Mucosa of rectum (tissue), 2 donors: ENCODE data around the gene CYTH2.
"Not testable (repeated sequence)": the region's sequence is repeated elsewhere in the genome, so short reads cannot be mapped to it uniquely, and the experiment has no call there.

Experiments
- H3K27ac ChIP-seq, 2 donors: one replicate each; pipeline ENCODE4 v1.7.0; 2013; ENCODE audit warnings: inconsistent platforms in 2 of 2, low read depth in 2 of 2, low read length in 2 of 2
- H3K27me3 ChIP-seq, 2 donors: one replicate each; pipeline ENCODE4 v1.7.0; 2013; ENCODE audit warnings: low read length in 2 of 2; ENCODE audit not compliant: control insufficient read depth in 2 of 2, insufficient read depth in 2 of 2
- H3K36me3 ChIP-seq, 2 donors: one replicate each; pipeline ENCODE4 v1.7.0; 2013; ENCODE audit warnings: low read length in 2 of 2; ENCODE audit not compliant: control insufficient read depth in 2 of 2, insufficient read depth in 2 of 2
- H3K4me1 ChIP-seq, 2 donors: one replicate each; pipeline ENCODE4 v1.7.0; 2013; ENCODE audit warnings: low read length in 2 of 2, mild to moderate bottlenecking in 1 of 2; ENCODE audit not compliant: control insufficient read depth in 2 of 2, insufficient read depth in 2 of 2
- H3K4me3 ChIP-seq, 2 donors: one replicate each; pipeline ENCODE4 v1.7.0; 2013; ENCODE audit warnings: low read length in 2 of 2
- H3K9ac ChIP-seq, 2 donors: one replicate each; pipeline ENCODE4 v1.7.0; 2013; ENCODE audit warnings: low read length in 2 of 2, low read depth in 1 of 2, mild to moderate bottlenecking in 1 of 2
- H3K9me3 ChIP-seq, 2 donors: one replicate each; pipeline ENCODE4 v1.7.0; 2013; ENCODE audit warnings: low read length in 2 of 2; ENCODE audit not compliant: control insufficient read depth in 2 of 2
- donor health status: healthy.
- donor health status: Normal muscosa, but diverticular disease.

Gene CYTH2

GRCh38 chr19:48484247-48484893, 15.2 kb downstream of the CYTH2 start:
- H3K9me3 ChIP-seq = no peaks in the 10 kb centered on the region
- H3K4me3 ChIP-seq = no peak overlapping the region
- H3K27me3 ChIP-seq = no peaks in the 10 kb centered on the region
- H3K36me3 ChIP-seq = peaks cover 0 to 3% of the 10 kb centered on the region in 2 donors
- H3K4me1 ChIP-seq = peaks cover 16% of the 10 kb centered on the region in 2 donors
- no peak overlapping the region for H3K9ac ChIP-seq
- H3K27ac ChIP-seq = no peak overlapping the region

GRCh38 chr19:48484931-48485612, 15.9 kb downstream of the CYTH2 start:
- H3K9ac ChIP-seq = no peak overlapping the region
- no peaks in the 10 kb centered on the region for H3K27me3 ChIP-seq
- H3K4me3 ChIP-seq = no peak overlapping the region
- H3K27ac ChIP-seq = no peak overlapping the region
- no peaks in the 10 kb centered on the region for H3K9me3 ChIP-seq
- peaks cover 13 to 16% of the 10 kb centered on the region in 2 donors for H3K4me1 ChIP-seq
- no peaks in the 10 kb centered on the region for H3K36me3 ChIP-seq

- not testable (repeated sequence) for H3K36me3 ChIP-seq, H3K27ac ChIP-seq, H3K9me3 ChIP-seq, H3K9ac ChIP-seq, H3K27me3 ChIP-seq, H3K4me3 ChIP-seq
- peaks cover 10 to 12% of the 10 kb centered on the region in 2 donors for H3K4me1 ChIP-seq
These were observed 17.5 kb downstream of the CYTH2 start for GRCh38 chr19:48486706-48487105.

DNA sequence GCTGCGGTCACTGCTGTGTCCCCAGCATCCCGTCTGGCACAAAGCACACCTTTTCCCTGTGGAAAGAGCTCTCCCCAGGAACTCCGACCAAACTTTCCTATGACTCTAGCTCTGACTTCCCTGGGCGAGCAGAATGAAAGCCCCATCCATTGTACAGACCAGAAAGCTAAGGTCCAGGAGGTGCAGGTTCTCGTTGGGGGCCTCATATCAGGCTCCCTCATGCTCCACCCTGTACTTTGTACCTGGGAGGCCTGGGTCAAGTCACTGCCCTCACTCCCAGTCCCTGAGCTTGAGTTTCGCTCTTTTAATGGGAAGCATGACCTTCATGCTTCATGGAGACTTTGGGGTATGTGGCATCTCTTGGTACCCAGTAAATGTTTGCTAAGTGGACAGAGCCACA, 18.4 kb downstream of the CYTH2 start:
- no peak overlapping the region for H3K4me3 ChIP-seq
- no peak overlapping the region for H3K9ac ChIP-seq
- no peaks in the 10 kb centered on the region for H3K9me3 ChIP-seq
- no peaks in the 10 kb centered on the region for H3K36me3 ChIP-seq
- H3K27ac ChIP-seq = no peak overlapping the region
- H3K4me1 ChIP-seq = peaks cover 10 to 15% of the 10 kb centered on the region in 2 donors
- H3K27me3 ChIP-seq = no peaks in the 10 kb centered on the region

DNA sequence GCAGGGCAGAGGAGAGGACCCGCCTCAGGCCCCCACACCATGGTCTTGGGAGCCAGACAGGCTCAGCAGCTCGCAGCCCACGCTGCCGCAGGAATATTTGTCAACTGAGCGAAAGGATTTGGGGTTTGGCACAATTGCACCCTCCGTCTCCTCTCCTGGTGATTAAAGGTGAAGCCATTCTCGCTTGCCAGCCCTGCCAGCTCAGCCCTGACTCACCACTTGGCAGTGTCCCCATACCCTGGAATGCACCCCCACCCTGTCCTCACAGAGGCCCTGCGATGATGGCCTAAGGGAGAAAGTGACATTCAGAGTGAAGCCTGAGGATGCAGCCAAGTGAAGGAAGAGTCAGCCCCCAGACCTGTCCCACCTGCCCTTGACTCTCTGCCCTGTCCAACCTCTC, 18.8 kb downstream of the CYTH2 start:
- Histone ChIP-seq H3K4me3 (no peak overlapping the region), H3K36me3 (no peaks in the 10 kb centered on the region), H3K9ac (no peak overlapping the region), H3K27me3 (no peaks in the 10 kb centered on the region), H3K4me1 (peaks cover 10 to 18% of the 10 kb centered on the region in 2 donors), H3K27ac (no peak overlapping the region), H3K9me3 (no peaks in the 10 kb centered on the region)

GRCh38 chr19:48488478-48488877, 19.3 kb downstream of the CYTH2 start:
- not testable (repeated sequence) for H3K9ac ChIP-seq

DNA sequence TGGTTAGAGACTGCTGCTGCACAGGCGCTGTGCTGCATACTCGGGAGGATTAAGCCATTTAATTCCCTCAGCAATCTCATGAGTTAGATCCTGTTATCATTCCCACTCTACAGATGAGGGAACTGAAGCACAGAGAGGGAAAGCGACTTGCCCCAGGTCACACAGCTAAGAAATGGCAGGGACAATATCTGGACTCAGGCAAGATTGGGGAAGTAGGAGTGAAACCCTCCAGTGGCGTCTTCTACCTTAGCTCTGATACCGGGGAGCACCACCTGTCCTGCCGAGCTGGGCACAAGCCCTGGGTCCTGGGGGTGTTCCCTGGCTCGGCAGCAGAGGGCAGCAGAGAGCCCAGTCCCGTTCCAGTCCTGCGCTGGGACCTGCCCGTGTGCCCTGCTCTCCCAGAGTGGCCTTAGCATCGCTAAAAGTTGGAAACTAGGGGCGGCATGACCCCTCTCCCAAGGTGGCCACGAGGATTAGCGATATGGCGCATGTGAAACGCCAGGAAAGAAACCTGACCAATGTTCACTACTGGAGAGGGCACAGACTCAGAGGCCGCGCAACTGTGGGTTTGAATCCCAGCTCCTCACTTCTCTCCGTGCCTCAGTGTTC, 20.5 kb downstream of the CYTH2 start:
- H3K27me3 ChIP-seq = peaks cover 0 to 4% of the 10 kb centered on the region in 2 donors
- H3K9ac ChIP-seq = no peak overlapping the region
- H3K4me3 ChIP-seq = peak overlapping the region in 1 of 2 donors; percentile 26
- no peak overlapping the region for H3K27ac ChIP-seq
- no peaks in the 10 kb centered on the region for H3K36me3 ChIP-seq
- peaks cover 13 to 22% of the 10 kb centered on the region in 2 donors for H3K4me1 ChIP-seq
- H3K9me3 ChIP-seq = no peaks in the 10 kb centered on the region

More at GRCh38 chr19:48488478-48488877, 19.3 kb downstream of the CYTH2 start:
- not testable (repeated sequence) for H3K27me3 ChIP-seq, H3K4me3 ChIP-seq, H3K9me3 ChIP-seq, H3K27ac ChIP-seq, H3K36me3 ChIP-seq
- H3K4me1 ChIP-seq = peaks cover 10 to 18% of the 10 kb centered on the region in 2 donors

DNA sequence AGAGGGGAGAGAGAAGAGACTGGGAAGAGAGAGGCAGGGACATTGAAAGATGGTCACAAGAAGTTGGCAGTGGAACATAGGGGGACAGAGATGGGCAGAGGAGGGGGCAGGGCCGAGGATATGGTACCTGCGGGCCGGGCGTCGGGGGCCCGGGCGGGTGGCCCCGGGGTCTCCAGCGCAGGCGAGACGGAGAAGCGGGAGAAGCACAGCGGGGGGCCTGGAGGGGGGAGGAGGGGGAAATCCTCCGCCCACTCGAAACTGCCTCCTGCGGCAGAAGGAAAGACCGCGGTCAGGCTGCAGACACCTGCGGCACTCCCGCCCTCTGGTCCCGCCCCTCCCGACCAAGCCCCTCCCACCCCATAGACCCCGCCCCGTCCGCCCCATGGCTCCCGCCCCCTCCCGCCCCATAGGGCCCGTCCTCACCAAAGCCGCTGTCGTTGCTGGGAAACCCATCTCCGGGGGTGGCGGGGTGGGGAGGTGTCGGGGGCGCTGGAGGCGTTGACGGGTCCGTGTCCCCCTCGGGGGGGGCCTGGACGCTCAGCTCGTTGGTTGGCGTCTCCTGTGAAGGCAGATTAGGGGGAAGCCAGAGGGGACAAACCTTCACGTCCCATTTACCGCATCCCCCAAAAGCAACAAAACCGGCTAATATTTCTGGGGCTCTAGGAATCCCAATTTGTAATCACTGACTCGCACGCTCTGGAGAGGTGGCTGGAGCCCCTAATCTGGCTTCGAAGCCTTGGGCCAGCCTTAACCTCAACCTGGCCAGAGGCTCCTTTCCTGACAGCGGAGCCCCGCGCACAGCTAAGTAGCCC, 22.0 kb downstream of the CYTH2 start:
- Histone ChIP-seq H3K27me3 (peaks cover 0 to 4% of the 10 kb centered on the region in 2 donors), H3K9me3 (no peaks in the 10 kb centered on the region), H3K4me1 (peaks cover 13 to 25% of the 10 kb centered on the region in 2 donors), H3K4me3 (peak overlapping the region in 1 of 2 donors; percentile 41), H3K9ac (no peak overlapping the region), H3K36me3 (no peaks in the 10 kb centered on the region), H3K27ac (no peak overlapping the region)

- H3K27me3 ChIP-seq = peaks cover 0 to 4% of the 10 kb centered on the region in 2 donors
- H3K4me1 ChIP-seq = peaks cover 13 to 25% of the 10 kb centered on the region in 2 donors
These were observed 22.6 kb downstream of the CYTH2 start for GRCh38 chr19:48491793-48492123.

More at GRCh38 chr19:48491793-48492123, 22.6 kb downstream of the CYTH2 start:
- Histone ChIP-seq H3K9ac (no peak overlapping the region), H3K9me3 (no peaks in the 10 kb centered on the region), H3K4me3 (no peak overlapping the region), H3K36me3 (no peaks in the 10 kb centered on the region), H3K27ac (no peak overlapping the region)
